H9 (cell line): ENCODE results near the gene ROBO1. TPM values are rescaled to one million over a fixed set of nuclear protein-coding genes. Genes with fewer than 3 reads are reported as not detected.

Experiments used
- DNase-seq: peaks from one replicate; pipeline ENCODE4 v3.0.0-alpha.2; 2017
- H2AFZ ChIP-seq: one replicate; pipeline ENCODE4 v1.6.1; 2013; ENCODE audit warnings: mild to moderate bottlenecking, low read length, control low read depth, moderate library complexity
- H2AK5ac ChIP-seq: 2 replicates; pipeline ENCODE4 v1.6.1; 2013; ENCODE audit warnings: low read length, control low read depth, mixed read lengths; ENCODE audit not compliant: insufficient read length
- H2BK120ac ChIP-seq: one replicate; pipeline ENCODE4 v1.6.1; 2013; ENCODE audit warnings: low read depth, mild to moderate bottlenecking, low read length, control low read depth, inconsistent platforms; ENCODE audit not compliant: poor library complexity, severe bottlenecking
- H2BK12ac ChIP-seq: 2 replicates; pipeline ENCODE4 v1.6.1; 2013; ENCODE audit warnings: low read length, control low read depth, mixed read lengths, low read depth; ENCODE audit not compliant: insufficient read length
- H2BK15ac ChIP-seq: 2 replicates; pipeline ENCODE4 v1.6.1; 2013; ENCODE audit warnings: low read depth, low read length, control low read depth
- H2BK20ac ChIP-seq: one replicate; pipeline ENCODE4 v1.6.1; 2013; ENCODE audit warnings: low read depth, mild to moderate bottlenecking, low read length, control low read depth, inconsistent platforms; ENCODE audit not compliant: poor library complexity, severe bottlenecking
- H2BK5ac ChIP-seq: 2 replicates; pipeline ENCODE4 v1.6.1; 2013; ENCODE audit warnings: low read length, control low read depth, mixed read lengths; ENCODE audit not compliant: insufficient read length
- H3K14ac ChIP-seq: 2 replicates; pipeline ENCODE4 v1.6.1; 2013; ENCODE audit warnings: low read length, control low read depth; ENCODE audit not compliant: insufficient read depth
- H3K18ac ChIP-seq: 2 replicates; pipeline ENCODE4 v1.6.1; 2013; ENCODE audit warnings: low read depth, mild to moderate bottlenecking, mixed read lengths, low read length, control low read depth; ENCODE audit not compliant: insufficient read length
- H3K23ac ChIP-seq: 2 replicates; pipeline ENCODE4 v1.6.1; 2013; ENCODE audit warnings: low read length, control low read depth, mixed read lengths, low read depth; ENCODE audit not compliant: insufficient read length
- H3K23me2 ChIP-seq: 2 replicates; pipeline ENCODE4 v1.6.1; 2013; ENCODE audit warnings: low read depth, mild to moderate bottlenecking, mixed read lengths, low read length, control low read depth; ENCODE audit not compliant: insufficient read length, poor library complexity, severe bottlenecking
- H3K27ac ChIP-seq: 2 replicates; pipeline ENCODE4 v1.5.1; 2013; ENCODE audit warnings: low read length, control low read depth, mixed read lengths, low read depth; ENCODE audit not compliant: insufficient read length
- H3K27me3 ChIP-seq: 2 replicates; pipeline ENCODE4 v1.6.1; 2013; ENCODE audit warnings: low read length, control low read depth, inconsistent platforms; ENCODE audit not compliant: insufficient read depth
- H3K4ac ChIP-seq: 2 replicates; pipeline ENCODE4 v1.6.1; 2013; ENCODE audit warnings: low read depth, mild to moderate bottlenecking, control low read depth, inconsistent platforms, low read length, moderate library complexity
- H3K4me1 ChIP-seq: 2 replicates; pipeline ENCODE4 v1.6.1; 2013; ENCODE audit warnings: low read length, control low read depth, inconsistent platforms; ENCODE audit not compliant: insufficient read depth
- H3K4me2 ChIP-seq: 2 replicates; pipeline ENCODE4 v1.6.1; 2013; ENCODE audit warnings: low read length, control low read depth, mixed read lengths; ENCODE audit not compliant: insufficient read length, insufficient read depth
- H3K56ac ChIP-seq: 2 replicates; pipeline ENCODE4 v1.6.1; 2013; ENCODE audit warnings: low read depth, mild to moderate bottlenecking, mixed read lengths, low read length, control low read depth; ENCODE audit not compliant: insufficient read length
- H3K79me1 ChIP-seq: 2 replicates; pipeline ENCODE4 v1.6.1; 2013; ENCODE audit warnings: low read depth, mild to moderate bottlenecking, moderate library complexity, low read length, control low read depth, inconsistent platforms; ENCODE audit not compliant: insufficient read depth, poor library complexity, severe bottlenecking
- H3K79me2 ChIP-seq: 2 replicates; pipeline ENCODE4 v1.6.1; 2013; ENCODE audit warnings: low read length, control low read depth, inconsistent platforms; ENCODE audit not compliant: insufficient read depth
- H3K9ac ChIP-seq: 2 replicates; pipeline ENCODE4 v1.6.1; 2013; ENCODE audit warnings: low read length, control low read depth, mixed read lengths; ENCODE audit not compliant: insufficient read length; ENCODE audit errors: extremely low read depth
- H3K9me3 ChIP-seq: one replicate; pipeline ENCODE4 v1.6.1; 2013; ENCODE audit warnings: low read depth, low read length, inconsistent platforms; ENCODE audit not compliant: control insufficient read depth
- H3T11ph ChIP-seq: one replicate; pipeline ENCODE4 v1.6.1; 2013; ENCODE audit warnings: mild to moderate bottlenecking, low read length, control low read depth, inconsistent platforms
- H4K20me1 ChIP-seq: one replicate; pipeline ENCODE4 v1.6.1; 2013; ENCODE audit not compliant: control insufficient read depth, insufficient read length, insufficient read depth
- H4K5ac ChIP-seq: 2 replicates; pipeline ENCODE4 v1.6.1; 2013; ENCODE audit warnings: low read depth, mild to moderate bottlenecking, mixed read lengths, low read length, control low read depth; ENCODE audit not compliant: insufficient read length
- H4K8ac ChIP-seq: replicated peaks from 2 replicates; pipeline ENCODE4 v1.6.1; 2013; ENCODE audit warnings: low read length, control low read depth, mixed read lengths, low read depth; ENCODE audit not compliant: insufficient read length
- H4K91ac ChIP-seq: 2 replicates; pipeline ENCODE4 v1.6.1; 2013; ENCODE audit warnings: low read depth, mild to moderate bottlenecking, moderate library complexity, mixed read lengths, low read length, control low read depth; ENCODE audit not compliant: insufficient read length
- H3K27ac Mint-ChIP-seq, 3 experiments: 2 replicates in 2 of 3; 3 replicates in 1 of 3; pipeline ENCODE4 v1.8.0; 2020 to 2021; ENCODE audit warnings: mixed read lengths in 3 of 3, mild to moderate bottlenecking in 1 of 3, moderate library complexity in 1 of 3
- H3K27me3 Mint-ChIP-seq: 2 replicates; pipeline ENCODE4 v1.8.0; 2021; ENCODE audit warnings: low read depth, mild to moderate bottlenecking, moderate library complexity, mixed read lengths
- H3K36me3 Mint-ChIP-seq, 3 experiments: 2 replicates in 2 of 3; 3 replicates in 1 of 3; pipeline ENCODE4 v1.8.0; 2020 to 2021; ENCODE audit warnings: low read depth in 3 of 3, mixed read lengths in 3 of 3; ENCODE audit not compliant: insufficient read depth in 1 of 3
- H3K4me1 Mint-ChIP-seq, 2 experiments: 2 replicates each; pipeline ENCODE4 v1.8.0; 2020; ENCODE audit warnings: mixed read lengths in 2 of 2
- H3K4me3 Mint-ChIP-seq, 2 experiments: 2 replicates in 1 of 2; 3 replicates in 1 of 2; pipeline ENCODE4 v1.8.0; 2020 to 2021; ENCODE audit warnings: mild to moderate bottlenecking in 2 of 2, mixed read lengths in 2 of 2, moderate library complexity in 1 of 2
- H3K9me3 Mint-ChIP-seq, 2 experiments: 2 replicates in 1 of 2; 3 replicates in 1 of 2; pipeline ENCODE4 v1.8.0; 2020; ENCODE audit warnings: mild to moderate bottlenecking in 2 of 2, mixed read lengths in 2 of 2, moderate library complexity in 1 of 2
- WGBS: extraction: QIAGEN DNeasy Blood & Tissue Kit; methylation state at CpG from one replicate; pipeline ENCODE4 v1.1.7; 2013; ENCODE audit warnings: missing lambda C conversion rate, low lambda C conversion rate, mixed read lengths; ENCODE audit not compliant: insufficient read length; ENCODE audit errors: extremely low coverage; 5-methylcytosine and 5-hydroxymethylcytosine counted together
- total RNA-seq: library from RNA; stranded (reverse); gene quantifications from 2 replicates; pipeline ENCODE4 v1.2.1, GENCODE V29; 2021
- TF ChIP-seq, protein P1 (sequence below): fragments of 200-600 bp; sonication (generic); conservative IDR thresholded peaks from 3 replicates; pipeline ENCODE4 v1.8.0; 2021; ENCODE audit warnings: antibody characterized with exemption, mild to moderate bottlenecking

ROBO1 gene
- total RNA-seq, 1 experiment from 2014 or later, result 62.7 TPM

DNA sequence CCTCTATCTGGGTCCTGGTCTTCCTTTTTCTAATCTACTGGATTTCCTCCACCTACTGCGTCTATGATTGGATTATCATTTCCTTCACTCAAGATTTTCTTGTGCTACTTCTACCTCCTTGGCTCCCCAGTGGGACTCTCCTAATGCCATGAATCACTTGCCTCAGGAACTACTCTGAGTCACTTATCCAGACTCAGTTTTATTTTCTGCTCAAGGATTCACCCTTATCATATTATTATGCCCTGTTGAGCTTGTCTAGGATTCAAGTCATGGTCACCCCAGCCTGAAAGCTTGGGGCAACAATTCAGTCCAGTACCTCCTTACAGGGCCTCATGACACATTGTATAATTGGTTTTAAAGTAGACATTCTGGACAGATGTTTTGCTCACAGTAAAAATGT lies 968.1 kb downstream of the ROBO1 start:
- no peak overlapping the region for H4K5ac ChIP-seq
- no peak for DNase-seq
- no peak overlapping the region for H3K23ac ChIP-seq
- no peak overlapping the region for H3K4me2 ChIP-seq
- H3K23me2 ChIP-seq, result no peaks in the 10 kb centered on the region
- H2BK120ac ChIP-seq, result no peak overlapping the region
- H4K8ac ChIP-seq, result no peak overlapping the region
- no peak overlapping the region for H4K91ac ChIP-seq
- no peaks in the 10 kb centered on the region for H3K79me1 ChIP-seq
- no peak overlapping the region for H3K27ac ChIP-seq
- Mint-ChIP-seq H3K4me1 (peaks cover 24 to 30% of the 10 kb centered on the region in 2 experiments), H3K27me3 (no peaks in the 10 kb centered on the region), H3K9me3 (no peaks in the 10 kb centered on the region), H3K36me3 (no peaks in the 10 kb centered on the region), H3K4me3 (no peak overlapping the region), H3K27ac (no peak overlapping the region; a peak in 1 of 7 replicates)
- no peak overlapping the region for H2BK12ac ChIP-seq
- no peaks in the 10 kb centered on the region for H4K20me1 ChIP-seq
- peaks cover 2% of the 10 kb centered on the region; the same call in 1 of the 2 replicates for H3K4me1 ChIP-seq
- no peak overlapping the region for H3K4ac ChIP-seq
- H3K27me3 ChIP-seq, result no peaks in the 10 kb centered on the region
- H3K56ac ChIP-seq, result no peak overlapping the region
- no peak overlapping the region for H3K14ac ChIP-seq
- no peaks in the 10 kb centered on the region for H3K79me2 ChIP-seq
- no peak overlapping the region for H2AFZ ChIP-seq
- TF ChIP-seq, protein P1, sequence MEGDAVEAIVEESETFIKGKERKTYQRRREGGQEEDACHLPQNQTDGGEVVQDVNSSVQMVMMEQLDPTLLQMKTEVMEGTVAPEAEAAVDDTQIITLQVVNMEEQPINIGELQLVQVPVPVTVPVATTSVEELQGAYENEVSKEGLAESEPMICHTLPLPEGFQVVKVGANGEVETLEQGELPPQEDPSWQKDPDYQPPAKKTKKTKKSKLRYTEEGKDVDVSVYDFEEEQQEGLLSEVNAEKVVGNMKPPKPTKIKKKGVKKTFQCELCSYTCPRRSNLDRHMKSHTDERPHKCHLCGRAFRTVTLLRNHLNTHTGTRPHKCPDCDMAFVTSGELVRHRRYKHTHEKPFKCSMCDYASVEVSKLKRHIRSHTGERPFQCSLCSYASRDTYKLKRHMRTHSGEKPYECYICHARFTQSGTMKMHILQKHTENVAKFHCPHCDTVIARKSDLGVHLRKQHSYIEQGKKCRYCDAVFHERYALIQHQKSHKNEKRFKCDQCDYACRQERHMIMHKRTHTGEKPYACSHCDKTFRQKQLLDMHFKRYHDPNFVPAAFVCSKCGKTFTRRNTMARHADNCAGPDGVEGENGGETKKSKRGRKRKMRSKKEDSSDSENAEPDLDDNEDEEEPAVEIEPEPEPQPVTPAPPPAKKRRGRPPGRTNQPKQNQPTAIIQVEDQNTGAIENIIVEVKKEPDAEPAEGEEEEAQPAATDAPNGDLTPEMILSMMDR, result no peak
- H3T11ph ChIP-seq, result no peak overlapping the region
- no CpG with 5 or more reads among the region's 1 CpG for WGBS
- H3K9ac ChIP-seq, result no peak overlapping the region
- no peak overlapping the region for H2BK5ac ChIP-seq
- H2AK5ac ChIP-seq, result no peak overlapping the region
- no peak overlapping the region for H3K18ac ChIP-seq
- H2BK20ac ChIP-seq, result no peak overlapping the region
- no peak overlapping the region for H2BK15ac ChIP-seq
- no peaks in the 10 kb centered on the region for H3K9me3 ChIP-seq
